HG03066 (cell line): Measurements from ENCODE around the gene LYRM4.

ENCODE experiments used
- ATAC-seq: cut with Tn5 transposase; IDR thresholded peaks from one replicate; pipeline ENCODE4 v1.9.1; 2021; ENCODE audit warnings: low read depth; ENCODE audit not compliant: unreplicated experiment

LYRM4 gene

GRCh38 chr6:5206920-5207561 is 53.7 kb downstream of the LYRM4 start:
- ATAC-seq: no peak

GRCh38 chr6:5205877-5206850 is 54.6 kb downstream of the LYRM4 start:
- ATAC-seq: no peak

GRCh38 chr6:5205035-5205507 is 55.7 kb downstream of the LYRM4 start:
- no peak for ATAC-seq

GRCh38 chr6:5204376-5204775 is 56.4 kb downstream of the LYRM4 start:
- no peak for ATAC-seq

- ATAC-seq: no peak
Observed at GRCh38 chr6:5203546-5203945, 57.2 kb downstream of the LYRM4 start.

- ATAC-seq: no peak
Observed at GRCh38 chr6:5202941-5203340, 57.8 kb downstream of the LYRM4 start.

GRCh38 chr6:5202206-5202605 is 58.5 kb downstream of the LYRM4 start:
- no peak for ATAC-seq

GRCh38 chr6:5201271-5201670 is 59.5 kb downstream of the LYRM4 start:
- ATAC-seq: no peak

- no peak for ATAC-seq
Observed at GRCh38 chr6:5199702-5200101, 61.0 kb downstream of the LYRM4 start.

- ATAC-seq: no peak
Observed at GRCh38 chr6:5199283-5199682, 61.5 kb downstream of the LYRM4 start.

- no peak for ATAC-seq
Observed at GRCh38 chr6:5197084-5197483, 63.7 kb downstream of the LYRM4 start.

GRCh38 chr6:5192135-5192794 is 68.5 kb downstream of the LYRM4 start:
- ATAC-seq: no peak

GRCh38 chr6:5191722-5192121 is 69.0 kb downstream of the LYRM4 start:
- no peak for ATAC-seq

GRCh38 chr6:5191222-5191621 is 69.5 kb downstream of the LYRM4 start:
- ATAC-seq: peak; percentile 80

GRCh38 chr6:5190507-5190906 is 70.2 kb downstream of the LYRM4 start:
- no peak for ATAC-seq

- ATAC-seq: no peak
Observed at GRCh38 chr6:5188646-5189045, 72.1 kb downstream of the LYRM4 start.

- no peak for ATAC-seq
Observed at GRCh38 chr6:5184878-5185277, 75.9 kb downstream of the LYRM4 start.

- ATAC-seq: no peak
Observed at GRCh38 chr6:5184218-5184617, 76.5 kb downstream of the LYRM4 start.

- ATAC-seq: no peak
Observed at GRCh38 chr6:5181510-5182317, 79.0 kb downstream of the LYRM4 start.

GRCh38 chr6:5180636-5181035 is 80.1 kb downstream of the LYRM4 start:
- ATAC-seq: no peak
